Activated CD8-positive, alpha-beta memory T cell treated with anti-CD3 and anti-CD28 coated beads, Interleukin-2, amount 10 ng/mL, durations not matched to agents 7 days and 5 days (primary cell): Measurements from ENCODE around the gene CACNA1D. TPM values are rescaled to one million over a fixed set of nuclear protein-coding genes. Genes with fewer than 3 reads are reported as not detected.

Experiments
- ATAC-seq: fragments of 150-1000 bp; cut with Tn5 transposase; one replicate; pipeline ENCODE4 v1.10.0; 2021; ENCODE audit warnings: moderate library complexity
- CTCF ChIA-PET: fragments of 350-600 bp; sonication (Branson Sonifier 250); formaldehyde crosslinking; loops from one replicate; lab custom pipeline; 2021; ENCODE audit warnings: antibody characterized with exemption; lab: Charles Lee
- DNase-seq: peaks from one replicate; pipeline ENCODE4 v3.0.0-alpha.2; 2020
- H3K27ac Mint-ChIP-seq: one replicate; pipeline ENCODE4 v1.8.0; 2021; ENCODE audit warnings: mild to moderate bottlenecking, mixed read lengths
- H3K27me3 Mint-ChIP-seq: one replicate; pipeline ENCODE4 v1.8.0; 2021; ENCODE audit warnings: mixed read lengths
- H3K36me3 Mint-ChIP-seq: one replicate; pipeline ENCODE4 v1.8.0; 2021; ENCODE audit warnings: mild to moderate bottlenecking, mixed read lengths
- H3K4me1 Mint-ChIP-seq: one replicate; pipeline ENCODE4 v1.8.0; 2021; ENCODE audit warnings: mixed read lengths
- H3K4me3 Mint-ChIP-seq: one replicate; pipeline ENCODE4 v1.8.0; 2021; ENCODE audit warnings: mild to moderate bottlenecking, moderate library complexity, mixed read lengths
- H3K9me3 Mint-ChIP-seq: one replicate; pipeline ENCODE4 v1.8.0; 2022; ENCODE audit warnings: low read depth, mixed read lengths
- total RNA-seq, 2 experiments: library from RNA; stranded (reverse); gene quantifications; one replicate each; pipeline ENCODE4 v1.2.3, GENCODE V29; 2021

The CACNA1D gene
- total RNA-seq, 2 experiments from 2014 or later: 0.41 to 1.5 TPM

DNA sequence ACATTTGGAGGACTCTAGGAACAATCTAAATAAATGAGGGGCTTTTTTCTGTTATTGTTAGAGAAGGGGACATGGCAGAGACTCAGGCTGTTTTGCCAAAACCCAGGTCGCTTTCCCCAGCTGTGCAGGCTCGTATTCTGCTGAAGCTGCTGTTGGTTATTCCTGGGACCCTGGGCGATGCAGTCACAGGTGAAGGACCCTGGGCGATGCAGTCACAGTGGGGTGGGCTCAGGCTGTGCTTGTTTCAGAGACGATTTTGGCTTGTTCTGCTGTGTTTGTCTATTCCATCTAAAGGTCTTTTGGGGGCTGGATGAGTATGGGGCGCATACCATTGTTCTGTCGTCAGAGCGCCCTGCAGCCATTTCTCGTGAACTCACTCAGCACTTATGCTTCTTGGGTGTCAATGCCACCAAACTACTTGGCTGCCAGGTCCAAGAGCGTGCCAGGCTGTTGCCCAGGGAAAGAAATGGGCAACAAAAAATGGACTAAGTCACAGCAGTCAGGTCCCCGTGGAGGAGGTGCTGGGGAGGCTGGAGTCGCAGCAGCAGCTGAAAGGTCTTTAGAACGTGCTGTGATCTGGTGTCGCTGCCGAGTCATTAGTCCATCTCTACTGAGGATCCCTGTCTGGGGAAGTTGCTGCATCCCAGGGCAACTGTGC, 200.4 kb downstream of the CACNA1D start:
- no peak overlapping the region for H3K4me3 Mint-ChIP-seq
- H3K27me3 Mint-ChIP-seq: peaks cover 29% of the 10 kb centered on the region
- H3K9me3 Mint-ChIP-seq: no peaks in the 10 kb centered on the region
- peaks cover 10% of the 10 kb centered on the region for H3K4me1 Mint-ChIP-seq
- no peak for ATAC-seq
- no peak for DNase-seq
- H3K27ac Mint-ChIP-seq: no peak overlapping the region
- CTCF ChIA-PET: no interaction called here
- no peaks in the 10 kb centered on the region for H3K36me3 Mint-ChIP-seq

DNA sequence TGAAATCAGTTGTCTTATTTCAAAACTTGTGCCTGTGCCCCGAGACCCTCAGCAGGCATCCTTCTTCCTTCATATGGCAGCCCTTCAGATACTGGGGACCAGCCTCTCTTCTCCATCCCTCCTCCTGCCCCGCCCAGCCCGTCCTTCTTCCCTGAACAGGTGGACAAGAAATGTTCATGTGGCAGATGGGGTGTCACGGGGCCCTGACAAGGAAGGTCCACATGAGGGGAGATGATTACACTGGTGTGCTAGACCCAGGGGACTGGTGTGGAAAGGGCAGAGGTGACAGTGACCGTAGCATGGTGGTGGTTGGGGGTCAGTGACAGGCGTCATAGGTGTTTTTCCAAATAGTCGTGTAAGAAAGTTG, 200.9 kb downstream of the CACNA1D start:
- H3K9me3 Mint-ChIP-seq: no peaks in the 10 kb centered on the region
- ATAC-seq (no peak), DNase-seq (no peak)
- peaks cover 29% of the 10 kb centered on the region for H3K27me3 Mint-ChIP-seq
- no peaks in the 10 kb centered on the region for H3K36me3 Mint-ChIP-seq
- no peak overlapping the region for H3K27ac Mint-ChIP-seq
- CTCF ChIA-PET: no interaction called here
- H3K4me1 Mint-ChIP-seq: peaks cover 10% of the 10 kb centered on the region
- no peak overlapping the region for H3K4me3 Mint-ChIP-seq

DNA sequence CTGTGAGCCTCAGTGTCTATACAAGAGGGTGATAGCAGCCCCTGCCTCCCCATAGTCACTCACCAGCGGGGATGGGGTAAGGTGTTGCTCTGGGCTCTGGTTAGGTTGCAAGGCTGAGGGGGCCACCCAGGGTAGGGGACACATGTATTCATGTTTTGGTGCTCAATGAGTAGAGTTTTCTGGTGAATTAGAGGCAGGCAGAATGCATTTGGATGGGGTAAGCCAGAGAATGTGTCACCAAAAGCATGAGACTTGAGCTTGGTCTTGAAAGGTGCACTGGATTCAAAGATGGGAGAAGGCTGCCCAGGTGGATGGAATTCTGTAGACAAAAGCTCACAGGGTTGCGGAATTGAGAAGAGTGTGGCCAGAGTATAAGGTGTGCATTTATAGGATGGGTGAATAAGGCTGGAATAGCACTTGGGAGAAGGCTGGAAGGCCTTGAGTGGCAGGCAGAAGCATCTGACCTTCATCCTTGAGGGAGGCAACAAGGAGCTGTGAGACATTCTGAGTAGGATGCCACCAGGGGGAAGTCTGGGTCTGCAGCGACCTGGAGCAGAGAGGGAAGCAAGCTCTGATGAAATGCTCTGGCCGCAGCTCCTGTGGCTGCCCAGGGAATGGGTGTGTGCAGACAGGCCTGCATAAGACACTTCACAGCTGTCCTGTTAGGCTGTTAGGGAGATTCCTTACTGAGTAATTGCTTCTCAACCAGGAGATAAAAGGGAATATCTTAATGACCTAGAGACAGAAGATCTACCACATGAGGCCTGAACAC, 202.2 kb downstream of the CACNA1D start:
- Mint-ChIP-seq H3K9me3 (no peaks in the 10 kb centered on the region), H3K27ac (no peak overlapping the region), H3K4me1 (peaks cover 14% of the 10 kb centered on the region), H3K27me3 (peaks cover 27% of the 10 kb centered on the region), H3K4me3 (no peak overlapping the region), H3K36me3 (no peaks in the 10 kb centered on the region)
- no peak for DNase-seq
- CTCF ChIA-PET: interaction anchor here (1.0 kb wide), 1 partner anchor 9 kb away, joined by 3 read pairs; no protein-coding TSS in a partner anchor
- no peak for ATAC-seq

DNA sequence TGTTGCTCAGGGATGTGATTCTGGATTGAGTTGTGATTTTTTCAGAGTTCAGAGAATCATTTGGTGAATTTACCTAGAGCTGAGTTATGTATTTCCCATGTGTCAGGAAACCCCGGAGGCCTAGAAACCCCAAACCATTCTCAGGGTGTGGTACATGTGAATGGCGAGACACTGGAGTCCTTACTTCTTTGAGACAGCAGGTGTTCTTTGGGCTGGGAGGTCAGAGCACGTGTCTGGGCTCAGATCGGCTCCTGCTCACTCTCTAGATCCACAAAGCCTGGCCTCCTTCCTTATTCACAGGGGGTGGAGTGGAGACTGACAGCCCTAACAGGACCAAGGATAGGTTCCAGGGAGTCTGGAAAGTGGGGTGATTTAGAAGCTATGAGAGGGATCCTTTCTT, 206.0 kb downstream of the CACNA1D start:
- no peak overlapping the region for H3K4me3 Mint-ChIP-seq
- no peak for DNase-seq
- H3K4me1 Mint-ChIP-seq: peaks cover 10% of the 10 kb centered on the region
- no peaks in the 10 kb centered on the region for H3K36me3 Mint-ChIP-seq
- H3K9me3 Mint-ChIP-seq: no peaks in the 10 kb centered on the region
- no peak for ATAC-seq
- H3K27ac Mint-ChIP-seq: no peak overlapping the region
- CTCF ChIA-PET: interaction anchor here (0.8 kb wide), 1 partner anchor 10 kb away, joined by 6 read pairs; no protein-coding TSS in a partner anchor
- H3K27me3 Mint-ChIP-seq: peaks cover 16% of the 10 kb centered on the region

DNA sequence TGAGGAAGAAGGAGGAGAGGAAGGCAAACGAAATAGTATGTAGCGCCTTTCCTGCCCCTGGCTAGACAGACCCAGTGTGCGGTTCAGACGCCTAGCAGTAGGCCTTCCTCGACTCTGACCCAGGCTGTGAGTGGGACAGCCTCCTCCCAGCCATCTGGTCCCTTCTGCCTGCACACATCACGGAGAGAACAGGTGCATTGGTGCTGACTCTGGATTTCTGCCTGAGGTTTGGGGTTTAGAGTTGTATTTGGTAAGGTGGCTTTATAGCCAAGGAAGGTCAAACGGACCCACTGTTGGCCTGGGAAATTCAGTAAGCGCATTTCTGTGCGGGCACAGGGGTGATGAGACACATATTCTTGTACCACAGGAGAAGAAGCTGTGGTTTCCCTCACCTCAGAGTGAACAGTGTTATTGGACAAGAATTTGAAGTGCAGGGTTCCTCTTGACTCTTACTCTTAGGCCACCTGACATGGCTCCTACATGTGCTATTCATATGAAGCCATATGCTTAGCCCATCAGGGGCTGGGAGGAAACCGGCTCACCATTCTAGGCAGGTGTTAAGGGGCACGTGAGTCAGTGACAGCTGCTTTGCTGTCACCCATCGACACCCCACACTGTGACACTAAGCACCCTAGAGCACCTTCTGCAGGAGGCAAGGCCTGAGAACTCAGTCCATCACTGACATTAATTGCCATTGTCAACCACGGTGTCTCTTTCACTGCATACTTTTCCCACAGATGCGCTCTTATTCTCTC, 208.5 kb downstream of the CACNA1D start:
- no peak for ATAC-seq
- Mint-ChIP-seq H3K27me3 (peaks cover 11% of the 10 kb centered on the region), H3K36me3 (no peaks in the 10 kb centered on the region), H3K9me3 (no peaks in the 10 kb centered on the region), H3K4me1 (peaks cover 19% of the 10 kb centered on the region), H3K27ac (no peak overlapping the region), H3K4me3 (no peak overlapping the region)
- DNase-seq: peak; percentile 30
- CTCF ChIA-PET: no interaction called here

DNA sequence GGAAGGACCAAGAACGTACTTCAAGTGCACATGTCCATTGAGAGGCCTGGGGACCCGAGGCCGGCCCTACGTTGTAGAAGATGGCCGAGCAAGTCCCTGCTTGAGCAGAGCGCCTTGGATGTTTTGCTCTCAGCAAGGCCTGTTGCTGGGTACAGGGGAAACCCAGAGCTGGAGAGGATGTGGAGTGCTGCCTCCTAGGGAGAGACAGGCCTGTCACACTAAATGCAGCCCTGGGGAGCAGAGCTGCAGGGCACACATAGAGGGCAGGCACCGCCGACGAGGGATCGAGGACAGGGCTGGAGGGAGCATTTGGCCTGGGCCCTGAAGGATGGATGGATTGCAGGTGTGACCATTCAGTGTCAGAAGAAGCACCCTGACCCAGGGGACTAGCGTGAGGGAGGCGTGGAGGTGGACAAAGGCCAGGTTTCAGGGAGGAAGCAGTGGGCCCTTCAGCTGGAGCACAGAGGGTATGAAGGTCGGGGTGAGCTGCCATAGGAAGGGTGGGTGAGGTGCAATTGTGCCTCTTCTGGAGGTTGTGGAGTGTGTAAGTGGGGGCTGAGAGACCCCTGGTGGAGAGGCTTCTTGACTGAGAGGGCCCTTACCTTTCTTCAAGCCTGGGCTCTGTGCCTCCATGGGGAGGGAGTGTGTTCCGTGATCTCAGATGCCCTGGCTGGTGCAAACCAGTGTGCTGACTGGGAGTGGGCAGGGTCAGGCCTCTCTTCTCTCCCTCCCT, 209.4 kb downstream of the CACNA1D start:
- CTCF ChIA-PET: no interaction called here
- H3K4me3 Mint-ChIP-seq: no peak overlapping the region
- H3K9me3 Mint-ChIP-seq: no peaks in the 10 kb centered on the region
- H3K27me3 Mint-ChIP-seq: peaks cover 5% of the 10 kb centered on the region
- no peaks in the 10 kb centered on the region for H3K36me3 Mint-ChIP-seq
- ATAC-seq: no peak
- peaks cover 19% of the 10 kb centered on the region for H3K4me1 Mint-ChIP-seq
- DNase-seq: peak; percentile 29
- no peak overlapping the region for H3K27ac Mint-ChIP-seq

DNA sequence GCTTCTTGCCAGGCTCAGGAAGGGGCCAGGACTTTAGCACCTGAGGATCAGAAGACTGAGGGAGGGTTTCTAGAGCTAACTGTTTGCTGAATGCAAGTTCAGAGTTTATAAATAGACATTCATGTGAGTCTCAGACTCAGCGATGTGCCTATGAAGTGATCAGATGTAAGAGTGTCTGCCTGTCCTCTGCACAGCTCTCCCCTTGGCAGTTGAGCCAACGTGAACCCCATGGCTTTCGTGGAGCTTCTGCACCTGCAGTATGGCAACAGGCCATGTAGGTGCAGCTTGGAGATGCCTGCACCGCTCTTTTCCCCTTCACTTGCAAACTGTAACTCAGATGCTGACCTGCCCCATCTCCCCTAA, 209.9 kb downstream of the CACNA1D start:
- no peak overlapping the region for H3K4me3 Mint-ChIP-seq
- peaks cover 3% of the 10 kb centered on the region for H3K27me3 Mint-ChIP-seq
- no peak for ATAC-seq
- no peak overlapping the region for H3K27ac Mint-ChIP-seq
- DNase-seq: peak; percentile 23
- CTCF ChIA-PET: no interaction called here
- no peaks in the 10 kb centered on the region for H3K9me3 Mint-ChIP-seq
- no peaks in the 10 kb centered on the region for H3K36me3 Mint-ChIP-seq
- H3K4me1 Mint-ChIP-seq: peaks cover 19% of the 10 kb centered on the region

DNA sequence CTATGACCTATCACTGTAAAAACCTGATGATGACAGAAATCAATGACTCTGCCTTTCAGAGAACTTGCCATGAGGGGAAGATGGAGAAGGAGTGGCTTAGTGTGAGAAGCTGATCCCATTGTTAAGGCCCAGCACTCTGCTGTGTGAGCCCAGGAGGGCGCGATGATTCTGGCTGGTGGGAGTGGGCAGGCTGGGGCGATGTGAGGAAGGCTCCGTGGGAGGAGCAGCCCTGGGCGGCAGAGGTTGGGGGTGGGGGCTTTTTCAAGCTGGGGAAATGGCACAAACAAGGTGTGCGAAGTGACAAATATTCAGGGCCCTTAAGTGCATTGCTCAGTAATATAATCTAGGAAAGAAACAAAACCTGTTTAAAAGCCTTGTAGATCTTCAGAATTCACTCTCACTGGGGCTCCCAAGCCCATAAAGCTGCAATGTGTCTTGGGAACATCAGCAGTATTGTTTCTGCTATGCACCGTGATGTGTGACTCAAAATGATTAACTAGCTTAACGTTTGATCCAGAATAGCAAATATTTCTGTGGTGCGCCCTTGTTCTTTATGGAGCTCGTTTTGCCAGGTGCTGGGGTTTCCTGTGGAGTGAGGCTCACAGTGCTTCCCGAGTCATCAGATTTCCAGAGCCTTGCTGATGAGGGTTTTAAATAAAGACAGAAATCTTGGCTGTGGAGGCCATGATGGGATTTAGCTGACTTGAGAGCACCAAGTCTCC, 210.8 kb downstream of the CACNA1D start:
- Mint-ChIP-seq H3K27me3 (peaks cover 6% of the 10 kb centered on the region), H3K4me3 (no peak overlapping the region), H3K36me3 (no peaks in the 10 kb centered on the region), H3K9me3 (no peaks in the 10 kb centered on the region), H3K27ac (no peak overlapping the region), H3K4me1 (peaks cover 21% of the 10 kb centered on the region)
- peak; percentile 36 for DNase-seq
- CTCF ChIA-PET: interaction anchor here (1.0 kb wide), 1 partner anchor 9 kb away, joined by 3 read pairs; no protein-coding TSS in a partner anchor
- no peak for ATAC-seq

DNA sequence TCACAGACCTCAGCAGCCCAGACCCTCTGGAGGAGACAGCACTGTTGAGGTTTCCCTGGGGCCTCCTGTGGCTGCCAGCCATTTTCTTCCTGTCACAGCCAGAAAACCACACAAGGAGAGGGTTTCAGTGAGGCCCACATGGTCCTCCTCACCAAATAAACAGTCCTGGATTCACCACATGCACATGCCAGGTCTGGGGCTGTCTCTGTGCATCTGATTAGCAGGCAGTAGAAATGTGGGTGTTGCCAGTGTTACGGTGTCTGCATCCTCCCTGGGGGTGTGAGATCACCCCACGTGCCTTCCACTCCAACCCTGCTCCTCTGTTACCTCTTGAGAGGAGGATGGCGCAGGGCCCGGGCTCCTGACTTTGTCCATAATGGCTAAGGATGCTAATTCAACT, 211.4 kb downstream of the CACNA1D start:
- H3K27ac Mint-ChIP-seq: no peak overlapping the region
- peaks cover 18% of the 10 kb centered on the region for H3K4me1 Mint-ChIP-seq
- no peaks in the 10 kb centered on the region for H3K36me3 Mint-ChIP-seq
- peak; percentile 50 for ATAC-seq
- H3K4me3 Mint-ChIP-seq: no peak overlapping the region
- no peaks in the 10 kb centered on the region for H3K9me3 Mint-ChIP-seq
- peaks cover 10% of the 10 kb centered on the region for H3K27me3 Mint-ChIP-seq
- DNase-seq: peak; percentile 43
- CTCF ChIA-PET: interaction anchor here (1.0 kb wide), 1 partner anchor 9 kb away, joined by 3 read pairs; no protein-coding TSS in a partner anchor

DNA sequence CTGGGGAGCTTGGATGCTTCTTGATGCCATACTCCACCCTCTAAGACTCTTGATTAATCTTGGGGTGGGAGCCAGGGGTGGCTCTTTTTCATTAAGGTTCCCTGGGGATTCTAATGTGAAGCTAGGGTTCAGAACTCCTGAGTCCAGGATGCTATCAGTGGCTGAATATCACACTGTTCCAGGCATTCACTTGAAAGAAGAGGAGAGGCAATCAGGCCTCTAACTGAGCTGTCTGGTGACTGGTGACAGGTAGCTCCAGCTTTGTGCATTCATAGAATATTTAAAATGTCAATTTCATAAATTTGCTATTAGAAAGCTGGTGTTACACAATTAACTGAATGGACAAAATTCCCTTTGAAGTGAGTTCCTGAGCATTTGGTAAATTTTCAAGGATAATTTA, 212.8 kb downstream of the CACNA1D start:
- H3K9me3 Mint-ChIP-seq: no peaks in the 10 kb centered on the region
- H3K27me3 Mint-ChIP-seq: peaks cover 10% of the 10 kb centered on the region
- DNase-seq (no peak), ATAC-seq (no peak)
- no peaks in the 10 kb centered on the region for H3K36me3 Mint-ChIP-seq
- peaks cover 18% of the 10 kb centered on the region for H3K4me1 Mint-ChIP-seq
- H3K4me3 Mint-ChIP-seq: no peak overlapping the region
- CTCF ChIA-PET: interaction anchor here (4.2 kb wide), 1 partner anchor 30 kb away, joined by 23 read pairs; no protein-coding TSS in a partner anchor
- no peak overlapping the region for H3K27ac Mint-ChIP-seq

DNA sequence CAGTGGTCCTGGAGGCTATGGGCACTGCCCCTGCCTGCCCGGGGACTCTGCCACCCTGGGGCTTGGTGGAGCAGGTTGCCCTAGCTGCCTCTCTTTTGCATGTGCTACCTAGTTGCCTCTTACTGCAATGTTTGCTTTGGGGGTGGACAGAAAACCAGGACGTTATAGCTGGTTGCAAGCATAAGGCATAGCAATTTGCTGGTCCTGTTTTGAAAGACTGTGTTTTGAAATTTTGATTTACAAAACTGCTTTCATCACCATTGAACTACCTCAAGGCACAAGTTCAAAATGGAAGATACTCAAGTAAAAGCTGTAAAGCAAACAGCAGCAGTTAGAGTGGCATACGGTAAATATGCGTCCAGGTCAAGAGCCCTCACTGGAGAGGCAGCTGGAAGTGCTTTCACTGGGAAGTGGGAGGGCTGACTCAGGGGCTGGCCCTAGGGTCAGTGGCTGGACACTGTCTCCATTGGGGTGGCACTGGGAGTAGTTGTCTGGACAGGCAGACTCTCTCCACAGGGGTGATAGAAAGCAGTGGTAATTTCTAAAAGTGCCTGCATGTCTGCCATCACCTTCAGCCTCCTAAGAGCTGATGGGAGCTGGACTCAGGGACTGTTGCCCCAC, 213.7 kb downstream of the CACNA1D start:
- no peaks in the 10 kb centered on the region for H3K9me3 Mint-ChIP-seq
- peaks cover 22% of the 10 kb centered on the region for H3K4me1 Mint-ChIP-seq

DNA sequence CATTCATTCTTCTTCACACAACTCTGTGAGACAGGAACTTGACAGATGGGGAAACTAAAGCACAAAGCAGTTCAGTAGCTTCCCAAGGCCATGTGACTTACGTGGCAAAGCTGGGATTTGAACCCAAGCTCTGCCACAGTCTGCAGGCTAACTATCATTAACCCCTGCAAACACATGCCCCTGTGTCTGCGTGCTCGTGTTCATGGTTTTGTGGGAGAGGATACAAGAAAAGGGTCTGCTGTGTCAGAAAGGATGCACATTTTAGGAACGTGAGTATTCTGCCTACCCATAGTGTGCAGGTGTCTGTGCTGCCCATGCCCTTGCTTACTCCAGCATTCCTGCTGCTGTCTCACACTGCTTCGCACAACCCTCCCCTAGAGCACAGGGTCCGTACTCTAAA, 214.8 kb downstream of the CACNA1D start:
- Mint-ChIP-seq H3K9me3 (no peaks in the 10 kb centered on the region), H3K4me3 (no peak overlapping the region), H3K27me3 (peaks cover 10% of the 10 kb centered on the region), H3K27ac (no peak overlapping the region), H3K4me1 (peaks cover 22% of the 10 kb centered on the region), H3K36me3 (no peaks in the 10 kb centered on the region)
- DNase-seq (peak; percentile 27), ATAC-seq (no peak)
- CTCF ChIA-PET: interaction anchor here (4.2 kb wide), 1 partner anchor 32 kb away, joined by 23 read pairs; no protein-coding TSS in a partner anchor

More for the DNA sequence above, 213.7 kb downstream of the CACNA1D start:
- no peak overlapping the region for H3K4me3 Mint-ChIP-seq
- H3K27me3 Mint-ChIP-seq: peaks cover 10% of the 10 kb centered on the region
- DNase-seq (peak; percentile 27), ATAC-seq (no peak)
- H3K27ac Mint-ChIP-seq: no peak overlapping the region
- no peaks in the 10 kb centered on the region for H3K36me3 Mint-ChIP-seq
- CTCF ChIA-PET: interaction anchor here (4.2 kb wide), 1 partner anchor 31 kb away, joined by 23 read pairs; no protein-coding TSS in a partner anchor
